Mesothelial cell of epicardium (in vitro differentiated cells): ENCODE measurements around the gene TFDP1. TPM values are rescaled to one million over a fixed set of nuclear protein-coding genes. Genes with fewer than 3 reads are reported as not detected.
"Not testable (repeated sequence)": the region's sequence is repeated elsewhere in the genome, so short reads cannot be mapped to it uniquely, and the experiment has no call there.

ENCODE experiments used
- DNase-seq, 2 experiments: peaks; one replicate each; pipeline ENCODE4 v3.0.0; 2021; ENCODE audit warnings: low spot score in 2 of 2; ENCODE audit not compliant: unreplicated experiment in 2 of 2
- H3K27ac Mint-ChIP-seq: 2 replicates; pipeline ENCODE4 v1.8.0; 2021; ENCODE audit warnings: mixed read lengths
- H3K27me3 Mint-ChIP-seq: 2 replicates; pipeline ENCODE4 v1.8.0; 2021; ENCODE audit warnings: low read depth, mixed read lengths
- H3K36me3 Mint-ChIP-seq: 2 replicates; pipeline ENCODE4 v1.8.0; 2021; ENCODE audit warnings: mixed read lengths
- H3K4me1 Mint-ChIP-seq: 2 replicates; pipeline ENCODE4 v1.8.0; 2021; ENCODE audit warnings: mixed read lengths
- H3K4me3 Mint-ChIP-seq: 2 replicates; pipeline ENCODE4 v1.8.0; 2021; ENCODE audit warnings: mild to moderate bottlenecking, moderate library complexity, mixed read lengths
- H3K9me3 Mint-ChIP-seq: 2 replicates; pipeline ENCODE4 v1.8.0; 2021; ENCODE audit warnings: mixed read lengths
- CTCF ChIP-seq: fragments of 200-600 bp; sonication (generic); IDR thresholded peaks from one replicate; pipeline ENCODE4 v1.5.0; 2021; ENCODE audit warnings: antibody characterized with exemption; ENCODE audit not compliant: unreplicated experiment
- total RNA-seq: library from RNA; stranded (reverse); gene quantifications from 3 replicates; pipeline ENCODE4 v1.2.1, GENCODE V29; 2021

TFDP1 gene
- total RNA-seq, 1 donor from 2014 or later: 52.6 TPM

GRCh38 chr13:113622791-113623490, 38.4 kb downstream of the TFDP1 start:
- Mint-ChIP-seq H3K27me3 (no peaks in the 10 kb centered on the region), H3K4me1 (peaks cover 13% of the 10 kb centered on the region), H3K36me3 (peaks cover 39% of the 10 kb centered on the region), H3K4me3 (no peak overlapping the region), H3K27ac (no peak overlapping the region), H3K9me3 (no peaks in the 10 kb centered on the region)
- no peak for DNase-seq
- TF ChIP-seq CTCF: no peak

GRCh38 chr13:113623491-113624234, 39.1 kb downstream of the TFDP1 start:
- H3K27me3 Mint-ChIP-seq: no peaks in the 10 kb centered on the region
- peaks cover 11% of the 10 kb centered on the region for H3K4me1 Mint-ChIP-seq
- no peak for DNase-seq
- peaks cover 42% of the 10 kb centered on the region for H3K36me3 Mint-ChIP-seq
- H3K4me3 Mint-ChIP-seq: no peak overlapping the region
- H3K9me3 Mint-ChIP-seq: no peaks in the 10 kb centered on the region
- no peak for TF ChIP-seq CTCF
- H3K27ac Mint-ChIP-seq: no peak overlapping the region

GRCh38 chr13:113624235-113624587, 39.7 kb downstream of the TFDP1 start:
- TF ChIP-seq CTCF: no peak
- peaks cover 42% of the 10 kb centered on the region for H3K36me3 Mint-ChIP-seq
- H3K27ac Mint-ChIP-seq: peak overlapping the region; percentile 16
- H3K9me3 Mint-ChIP-seq: no peaks in the 10 kb centered on the region
- H3K4me1 Mint-ChIP-seq: peaks cover 11% of the 10 kb centered on the region
- no peak for DNase-seq
- no peaks in the 10 kb centered on the region for H3K27me3 Mint-ChIP-seq
- H3K4me3 Mint-ChIP-seq: no peak overlapping the region

- H3K4me3 Mint-ChIP-seq, H3K9me3 Mint-ChIP-seq, DNase-seq, H3K27me3 Mint-ChIP-seq: not testable (repeated sequence)
- H3K27ac Mint-ChIP-seq: peak overlapping the region; percentile 16
- peaks cover 45% of the 10 kb centered on the region for H3K36me3 Mint-ChIP-seq
- H3K4me1 Mint-ChIP-seq: peaks cover 11% of the 10 kb centered on the region
Measured at GRCh38 chr13:113624640-113625304, 40.2 kb downstream of the TFDP1 start.

- no peaks in the 10 kb centered on the region for H3K9me3 Mint-ChIP-seq
- peaks cover 11% of the 10 kb centered on the region for H3K4me1 Mint-ChIP-seq
- TF ChIP-seq CTCF: no peak
- H3K36me3 Mint-ChIP-seq: peaks cover 42% of the 10 kb centered on the region
- no peak overlapping the region for H3K4me3 Mint-ChIP-seq
- H3K27me3 Mint-ChIP-seq: no peaks in the 10 kb centered on the region
- H3K27ac Mint-ChIP-seq: peak overlapping the region; percentile 95
- no peak for DNase-seq
Measured at GRCh38 chr13:113625965-113626721, 41.6 kb downstream of the TFDP1 start.
